Limb (tissue), 2 donors: ENCODE results near the gene TRPC4AP.

Experiments
- DNase-seq, 2 donors: peaks; one replicate each; pipeline ENCODE4 v3.0.0-alpha.2; 2016; ENCODE audit errors: extremely low spot score in 2 of 2

The TRPC4AP gene

DNA sequence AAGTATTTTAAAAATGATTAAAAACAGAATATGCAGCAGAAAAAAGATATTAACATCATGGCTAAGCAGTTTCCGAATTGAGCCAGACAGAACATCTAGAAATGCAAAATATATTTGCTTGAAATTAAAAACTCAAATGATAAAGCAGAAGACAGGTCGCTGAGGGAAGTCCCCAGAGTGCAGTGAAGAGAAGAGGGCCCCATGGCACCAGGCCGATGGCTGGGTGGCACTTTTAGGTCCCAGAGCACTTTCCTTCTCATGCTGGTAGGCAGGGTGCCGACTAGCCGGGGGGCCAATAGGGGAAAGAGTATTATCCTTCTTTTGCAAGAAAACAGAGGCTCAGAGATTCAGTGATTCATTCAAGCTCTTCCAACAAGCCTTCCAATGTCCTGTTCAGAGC lies 78.1 kb downstream of the TRPC4AP start:
- DNase-seq, result no peak

DNA sequence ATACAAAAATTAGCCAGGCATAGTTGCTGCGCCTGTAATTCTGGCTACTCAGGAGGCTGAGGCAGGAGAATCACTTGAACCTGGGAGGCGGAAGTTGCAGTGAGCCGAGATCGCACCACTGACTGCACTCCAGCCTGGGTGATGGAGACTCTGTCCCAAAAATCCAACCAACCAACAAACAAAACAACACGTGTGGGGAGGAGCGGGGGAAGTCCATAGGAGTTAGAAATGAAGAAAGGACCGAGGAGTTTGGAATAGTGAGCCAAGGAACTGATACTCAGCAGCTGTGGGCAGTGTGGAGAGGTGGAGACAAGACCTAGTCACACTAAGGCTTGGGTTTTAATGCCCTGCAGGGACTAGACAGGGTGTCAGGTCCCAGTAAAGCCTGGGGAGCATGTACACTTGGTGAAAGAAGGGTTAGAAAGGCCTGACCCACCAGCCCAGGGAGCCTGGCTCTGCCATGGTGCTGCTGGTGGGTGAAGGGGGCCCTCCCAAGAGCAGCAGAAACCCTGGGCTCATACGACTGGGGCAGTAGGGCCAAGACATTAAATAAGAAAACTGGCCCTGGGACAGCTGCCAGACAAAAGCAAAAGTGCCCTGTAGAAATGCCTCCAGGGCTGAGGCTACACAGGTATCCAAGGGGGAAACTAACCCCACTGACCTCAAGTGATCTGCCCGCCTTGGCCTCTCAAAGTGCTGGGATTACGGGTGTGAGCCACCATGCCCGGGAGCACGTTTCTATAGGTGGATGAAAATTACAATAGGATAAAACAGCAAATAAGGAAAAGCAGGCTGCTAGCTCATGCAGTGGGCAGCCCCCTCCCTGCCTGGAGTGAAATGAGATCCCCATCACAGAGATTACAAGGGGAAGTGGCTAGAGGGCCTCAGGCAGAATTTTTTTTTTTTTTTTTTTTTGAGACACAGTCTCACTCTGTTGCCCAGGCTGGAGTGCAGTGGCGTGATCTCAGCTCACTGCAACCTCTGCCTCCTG lies 78.9 kb downstream of the TRPC4AP start:
- DNase-seq, result no peak

DNA sequence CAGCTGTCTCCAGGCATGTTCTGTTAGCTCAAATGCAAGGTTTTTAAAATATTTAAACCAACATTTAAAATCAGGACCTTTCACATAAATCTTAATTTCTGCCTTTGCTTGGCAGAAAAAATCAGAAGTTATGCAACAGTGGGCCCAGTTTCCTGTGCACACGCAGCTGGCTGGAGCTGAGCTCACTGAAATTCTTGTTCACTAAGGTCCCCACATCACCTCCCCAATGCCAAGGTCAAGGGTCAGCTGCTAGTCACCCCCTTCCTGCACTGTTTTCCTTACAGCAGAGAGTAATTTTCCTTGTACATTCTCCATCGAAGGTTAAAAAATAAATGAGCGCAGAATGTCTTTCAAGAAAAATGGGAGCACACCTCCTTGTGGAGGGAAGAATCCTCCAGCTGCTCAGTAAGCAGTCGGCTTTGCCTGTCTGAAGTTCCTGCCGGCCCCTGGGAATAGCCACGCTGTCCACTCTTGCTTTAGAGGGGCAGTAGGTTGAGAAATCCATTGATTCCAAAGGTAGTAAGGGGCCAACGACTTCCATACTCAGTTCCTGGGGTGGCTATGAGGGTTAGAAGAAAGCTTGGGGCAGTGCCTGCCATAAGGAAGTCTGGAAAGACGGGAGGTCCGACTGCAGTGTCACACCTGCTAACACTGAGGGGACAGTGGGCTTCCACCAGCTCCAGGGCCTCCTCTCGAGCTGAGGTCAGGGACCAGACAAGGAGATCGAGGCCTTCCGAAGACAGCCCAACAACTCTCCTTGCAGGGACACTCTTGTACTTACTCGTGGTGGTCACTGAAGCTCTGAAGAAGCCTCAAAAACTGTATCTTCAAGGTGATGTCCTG lies 80.2 kb downstream of the TRPC4AP start:
- DNase-seq, result no peak

DNA sequence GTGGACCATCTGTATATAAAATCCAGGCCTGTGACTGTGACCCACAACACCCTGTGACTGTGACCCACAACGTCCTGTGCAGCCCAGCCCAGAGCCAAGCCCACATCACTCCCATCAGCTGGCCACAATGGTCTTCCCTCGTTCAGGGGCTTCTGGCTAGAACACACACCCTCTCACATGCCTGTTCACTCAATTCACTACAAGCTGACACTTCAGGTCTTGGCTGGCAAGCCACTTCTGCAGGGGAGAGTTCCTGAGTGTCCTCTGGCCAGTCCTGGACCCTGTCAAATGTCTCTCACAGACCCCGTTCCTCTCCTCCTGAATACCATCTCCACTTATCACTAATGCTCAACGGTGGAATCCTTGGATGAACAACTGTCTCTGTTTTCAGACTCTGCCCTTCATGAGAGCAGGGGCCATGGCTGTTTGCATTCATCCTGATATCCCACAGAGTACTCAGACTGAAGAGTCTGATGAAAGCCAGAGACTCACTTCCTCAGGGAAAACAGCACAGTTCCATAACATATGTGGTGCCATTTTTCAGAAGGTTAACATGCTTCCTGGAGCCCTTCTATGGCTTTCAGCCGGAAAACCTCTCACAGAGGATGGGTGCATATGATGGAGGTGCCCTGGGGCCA lies 80.9 kb downstream of the TRPC4AP start:
- DNase-seq, result no peak

DNA sequence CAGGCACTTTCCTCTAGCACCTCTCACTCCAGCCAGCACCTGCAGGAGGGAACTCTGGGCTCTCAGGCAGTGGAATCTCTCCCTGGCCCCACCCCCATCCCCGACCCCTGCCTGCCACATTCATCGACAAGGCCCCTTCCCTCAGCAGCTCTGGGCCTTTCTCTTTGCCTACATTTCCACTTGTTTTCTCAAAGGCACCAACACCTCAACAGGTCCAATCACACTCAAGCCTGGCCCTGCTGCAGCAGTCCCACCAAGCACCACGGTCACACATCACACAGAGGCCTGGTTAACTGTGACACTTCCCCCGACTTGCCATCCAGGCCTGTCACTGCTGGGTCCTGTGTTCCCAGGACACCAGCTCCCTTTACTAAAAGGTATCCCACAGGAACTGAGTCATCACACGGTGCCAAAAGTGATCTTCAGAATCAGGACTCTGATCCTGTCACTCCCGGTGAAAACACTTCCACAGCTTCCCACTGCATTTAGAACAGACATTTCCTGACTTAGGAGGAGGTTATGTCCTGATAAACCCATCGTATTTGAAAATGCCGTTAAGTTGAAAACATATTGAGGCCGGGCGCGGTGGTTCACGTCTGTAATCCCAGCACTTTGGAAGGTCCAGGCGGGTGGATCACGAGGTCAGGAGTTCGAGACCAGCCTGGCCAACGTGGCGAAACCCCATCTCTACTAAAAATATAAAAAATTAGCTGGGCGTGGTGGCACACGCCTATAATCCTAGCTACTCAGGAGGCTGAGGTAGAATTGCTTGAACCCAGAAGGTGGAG lies 82.0 kb downstream of the TRPC4AP start:
- DNase-seq, result peak in 1 of 2 donors; percentile 14

DNA sequence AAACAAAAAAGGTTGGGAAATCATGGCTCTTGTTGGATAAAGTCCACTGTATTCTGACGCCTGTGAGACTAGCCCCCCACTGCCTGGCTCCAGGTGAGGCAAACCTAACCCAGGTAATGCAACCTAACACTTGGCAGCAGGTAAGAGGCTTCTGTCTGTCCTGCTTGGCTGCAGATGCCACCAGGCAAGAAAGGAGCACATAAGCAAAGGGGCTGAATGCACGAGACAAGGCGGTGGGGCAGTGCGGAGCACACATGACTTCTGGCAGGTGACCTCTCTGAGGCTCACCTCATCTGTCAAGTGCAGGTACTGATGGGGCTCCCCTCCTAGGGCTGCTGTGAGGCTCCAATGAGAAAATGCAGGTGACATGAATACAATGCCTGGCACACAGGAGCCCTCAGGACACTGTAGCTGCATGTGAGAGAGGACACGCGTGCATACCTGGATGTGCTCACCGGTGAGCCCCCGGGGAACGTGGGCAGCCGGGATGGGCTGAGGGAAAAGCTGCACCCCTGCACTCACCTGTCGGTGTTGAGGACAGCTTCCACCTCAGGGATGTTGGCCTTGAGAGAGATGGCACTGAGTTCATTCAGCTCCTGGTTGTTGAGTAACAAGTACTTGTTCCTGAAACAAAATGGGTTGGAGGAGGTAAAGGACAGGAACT lies 82.8 kb downstream of the TRPC4AP start:
- peak in 1 of 2 donors; percentile 18 for DNase-seq

DNA sequence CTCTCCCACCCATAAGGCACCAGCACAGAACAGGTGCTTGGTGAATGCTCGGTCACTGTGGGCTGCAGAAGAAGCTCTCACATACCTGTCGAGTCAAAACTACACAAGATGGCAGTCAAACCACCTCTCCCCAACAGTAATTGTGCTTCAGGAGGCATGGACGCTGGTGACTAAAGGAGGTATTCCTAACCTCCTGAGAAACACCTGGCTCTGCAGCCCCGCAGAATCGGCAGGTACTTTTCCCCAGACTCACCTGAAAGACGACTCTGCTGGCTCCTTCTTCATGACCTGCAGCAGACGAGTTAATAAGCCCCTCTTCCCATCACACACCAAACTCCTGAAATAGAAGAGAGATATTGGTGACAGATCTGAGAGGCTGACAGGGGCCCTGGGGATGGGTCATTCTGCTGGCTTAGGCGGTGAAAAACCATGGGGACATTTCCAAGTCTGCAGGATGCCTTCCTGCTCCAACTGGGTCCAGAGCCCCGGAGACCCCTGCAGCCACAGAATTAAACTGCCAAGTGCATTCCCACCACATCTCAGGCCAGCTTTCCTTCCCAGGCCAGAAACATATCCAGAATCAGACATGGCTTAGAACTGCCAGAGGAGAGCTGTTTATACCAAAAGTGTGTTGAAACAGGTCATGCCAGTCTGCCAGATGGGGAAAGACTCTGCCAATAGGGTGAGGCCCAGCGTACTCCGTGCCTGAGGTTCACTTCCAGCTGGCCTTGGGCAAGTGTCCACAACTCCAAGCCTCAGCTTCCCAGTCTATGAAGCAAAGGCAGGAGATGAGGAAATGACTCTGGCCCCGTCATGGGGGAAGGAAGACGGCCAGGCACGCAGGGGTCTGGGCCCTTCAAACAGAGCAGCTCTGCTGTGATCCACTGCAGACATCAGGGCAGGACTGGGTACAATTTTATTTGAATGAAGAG lies 83.9 kb downstream of the TRPC4AP start:
- DNase-seq, result peak in 1 of 2 donors; percentile 14

DNA sequence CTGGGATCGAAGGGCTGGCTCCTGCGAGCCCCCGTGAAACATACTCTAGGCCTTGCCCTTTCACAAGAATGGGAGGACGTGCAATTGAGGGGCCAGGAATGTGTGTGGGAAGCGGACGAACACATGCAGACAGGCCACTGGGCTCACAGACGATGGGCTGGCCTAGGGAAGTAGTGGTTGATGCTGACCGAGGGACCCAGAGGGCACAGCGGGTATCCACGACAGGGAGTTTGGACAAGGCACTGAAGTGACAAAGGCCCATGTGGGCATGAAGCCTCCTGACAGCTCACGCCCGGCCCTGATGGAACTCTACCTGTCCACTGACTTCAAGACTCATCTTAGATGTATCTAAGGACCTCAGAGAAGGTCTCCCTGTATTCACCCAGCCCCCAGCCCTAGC lies 84.7 kb downstream of the TRPC4AP start:
- DNase-seq, result peak in 1 of 2 donors; percentile 19

DNA sequence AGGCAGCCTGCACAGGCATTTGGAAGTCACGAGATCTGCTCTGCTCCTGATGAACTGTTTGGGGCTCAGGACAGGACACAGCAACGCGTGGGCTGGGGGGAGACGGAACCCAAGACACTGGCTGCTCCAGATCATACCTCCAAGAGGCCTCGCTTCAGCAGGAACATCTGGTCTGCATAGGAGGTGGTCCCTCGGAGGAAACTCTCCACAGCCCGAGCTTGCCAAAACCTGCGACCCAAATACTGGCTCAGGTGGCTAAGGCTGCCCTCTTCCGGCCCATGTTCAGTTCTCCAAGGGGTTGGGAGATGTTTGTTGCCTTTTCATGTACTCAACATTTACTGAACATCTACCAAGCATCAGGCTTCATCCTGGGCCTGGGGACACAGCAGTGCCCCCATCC lies 85.2 kb downstream of the TRPC4AP start:
- peak in 1 of 2 donors; percentile 12 for DNase-seq

DNA sequence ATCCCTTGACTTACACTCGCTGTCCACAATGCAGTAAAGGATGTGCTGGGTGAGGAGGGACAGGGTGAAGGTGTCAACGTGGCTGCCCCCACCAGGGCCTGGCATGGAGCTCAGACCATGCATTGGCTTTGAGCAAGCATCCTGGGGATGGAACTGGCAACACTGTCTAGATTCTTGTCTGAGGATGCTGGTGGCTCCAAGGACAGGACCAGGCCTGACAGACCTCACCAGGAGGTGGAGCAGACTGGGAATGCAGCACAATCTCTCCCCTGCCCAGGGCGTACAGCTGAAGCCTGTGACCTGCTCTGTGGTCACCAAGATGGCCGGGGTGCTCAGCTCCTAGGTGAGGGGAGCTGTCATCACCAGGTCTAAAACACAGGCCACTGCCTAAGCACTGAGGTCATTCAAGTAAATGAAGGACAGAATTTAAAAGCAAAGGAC lies 86.1 kb downstream of the TRPC4AP start:
- peak in 1 of 2 donors; percentile 11 for DNase-seq

DNA sequence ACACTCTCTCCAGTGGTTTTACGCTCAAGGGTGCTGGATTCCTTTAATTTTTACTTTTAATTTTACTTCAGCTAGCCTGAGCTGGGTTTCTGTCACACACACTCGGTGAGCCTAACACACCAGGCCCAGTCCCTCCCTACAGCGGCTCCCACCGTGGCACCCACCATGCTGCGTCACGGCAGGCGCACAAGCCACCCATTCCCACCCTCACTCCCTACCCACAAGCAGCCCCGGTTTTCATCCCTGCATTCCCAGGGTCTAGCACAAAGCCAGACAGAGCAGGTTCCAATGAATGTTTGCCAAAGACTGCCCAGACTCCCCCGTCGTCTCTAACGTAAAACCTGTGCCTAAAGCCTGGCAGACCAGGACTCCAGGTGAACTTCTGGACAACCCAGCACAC lies 86.6 kb downstream of the TRPC4AP start:
- DNase-seq, result no peak

DNA sequence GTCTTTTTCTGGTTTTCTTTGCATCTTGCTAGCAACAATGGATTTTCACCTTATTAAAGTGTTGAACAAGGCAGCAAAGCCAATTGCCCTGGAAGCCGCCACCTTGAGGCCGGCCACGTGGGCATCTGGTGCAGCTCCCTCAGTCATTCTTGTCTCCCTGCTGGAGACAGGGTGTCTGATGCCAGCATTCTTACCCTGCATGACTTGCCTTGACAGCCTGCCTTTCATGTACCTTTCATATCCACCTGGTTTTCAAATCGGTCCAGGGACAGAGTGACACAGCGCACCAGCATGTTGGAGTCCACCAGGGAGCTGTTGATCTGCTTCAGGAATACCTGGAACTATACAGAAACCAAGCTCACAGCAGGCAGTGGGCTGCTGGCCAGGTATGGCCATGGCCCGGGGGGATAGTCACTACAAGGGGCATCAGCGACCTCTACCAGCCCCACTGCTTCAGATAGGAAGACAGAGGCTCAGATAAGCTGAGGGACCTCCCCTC lies 87.1 kb downstream of the TRPC4AP start:
- peak in 1 of 2 donors; percentile 20 for DNase-seq

DNA sequence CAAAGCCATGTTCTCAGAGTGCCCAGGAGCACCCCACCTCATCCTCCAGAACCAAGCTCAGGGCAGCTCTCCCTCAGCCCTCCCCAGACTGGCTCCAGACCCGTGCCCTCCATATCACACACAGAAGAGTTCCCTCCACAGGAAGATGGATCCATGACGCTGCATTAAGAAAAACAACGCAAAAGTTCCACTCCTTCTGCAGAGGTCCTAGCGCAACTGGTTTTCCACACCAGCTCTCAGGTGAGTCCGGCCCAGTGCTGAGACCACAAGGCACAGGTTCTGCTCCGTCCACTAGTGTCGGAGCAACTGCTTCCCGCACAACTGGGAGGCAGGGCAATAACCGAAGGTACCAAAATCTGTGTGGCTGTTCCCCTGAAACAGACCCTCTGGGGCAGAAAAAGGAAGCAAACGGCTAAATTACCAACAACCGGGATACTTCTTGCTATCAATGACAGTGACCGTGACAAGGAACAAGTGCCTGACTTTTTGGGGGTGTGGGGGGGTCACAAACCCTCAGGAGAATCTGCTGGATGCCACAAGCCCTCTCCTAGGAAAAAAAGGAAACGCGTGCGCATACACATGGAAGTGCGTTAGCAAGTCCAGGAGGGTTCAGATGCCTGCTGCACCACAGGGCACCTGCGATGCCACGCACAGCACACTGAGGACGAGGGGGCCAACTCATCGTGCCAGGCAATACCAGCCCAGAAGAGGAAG lies 87.7 kb downstream of the TRPC4AP start:
- DNase-seq, result peak in 1 of 2 donors; percentile 12

DNA sequence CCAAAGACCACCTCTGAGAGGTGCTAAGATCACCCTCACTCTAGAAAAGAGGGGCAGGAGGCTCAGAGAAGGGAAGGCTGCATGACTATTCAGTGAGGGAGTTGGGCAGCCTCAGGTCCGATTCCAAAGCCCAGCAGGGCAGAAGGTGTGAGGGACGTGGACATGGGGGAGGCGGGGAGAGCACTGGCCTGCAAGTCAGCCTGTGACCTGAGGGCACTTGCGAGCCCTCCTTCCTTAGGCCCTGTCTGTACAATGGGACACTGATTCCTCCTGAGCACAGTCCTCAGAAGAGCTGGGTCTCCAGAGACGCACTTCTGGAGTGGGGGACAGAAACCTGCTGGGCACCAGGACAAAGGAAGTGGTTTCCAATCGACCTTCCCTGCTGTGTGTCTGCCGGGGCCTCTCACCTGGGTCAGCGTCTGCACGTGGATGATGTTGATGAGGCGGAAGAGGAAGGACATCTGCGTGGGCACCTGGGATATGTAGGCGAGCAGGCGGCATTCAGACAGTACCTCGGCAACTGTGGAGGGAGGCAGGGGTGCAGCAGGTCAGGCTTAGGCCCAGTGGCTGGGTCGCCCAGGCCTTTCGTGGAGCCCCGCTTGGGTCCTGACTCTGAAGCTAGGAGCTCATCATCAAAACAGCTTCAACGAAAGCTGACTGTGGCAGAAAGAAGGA lies 88.4 kb downstream of the TRPC4AP start:
- no peak for DNase-seq

DNA sequence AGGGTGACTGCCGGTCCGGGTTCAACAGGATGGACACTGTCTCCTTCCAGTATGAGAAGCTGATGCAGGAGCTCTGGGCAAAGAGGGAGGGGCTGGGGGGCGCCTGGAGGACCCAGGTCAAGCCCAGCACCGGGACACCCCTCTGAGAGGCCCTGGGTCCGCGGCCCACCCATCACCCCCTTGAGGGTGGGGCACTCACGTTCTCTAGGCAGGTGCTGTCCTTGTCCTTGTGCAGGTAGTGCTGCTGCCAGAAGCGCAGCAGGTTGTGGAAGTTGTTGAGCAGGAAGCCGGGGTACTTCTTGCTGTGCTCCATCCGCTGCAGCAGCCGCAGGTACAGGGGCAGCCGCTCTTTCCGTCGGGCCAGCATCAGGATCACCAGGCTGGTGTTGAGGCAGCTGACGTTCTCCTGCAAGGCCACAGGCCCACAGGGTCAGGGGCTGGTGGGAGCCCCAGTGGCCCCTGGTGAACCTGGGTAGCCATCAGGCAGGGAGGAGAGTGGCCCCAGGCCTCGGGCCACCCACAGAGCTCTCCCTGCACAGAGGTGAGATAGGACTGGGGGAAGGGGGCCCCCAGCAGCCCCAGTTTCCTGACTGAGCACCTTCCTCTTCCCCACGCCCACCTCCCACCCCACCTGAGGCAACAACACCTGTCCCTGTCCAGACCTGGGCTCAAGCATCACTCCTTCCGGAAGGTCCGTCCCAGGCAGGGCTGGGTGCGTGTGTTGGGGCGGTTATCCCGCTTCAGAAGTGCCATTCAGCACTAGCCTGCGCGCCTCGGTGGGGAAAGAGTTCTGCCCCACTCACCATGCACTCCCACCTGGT lies 89.2 kb downstream of the TRPC4AP start:
- DNase-seq, result peak in 1 of 2 donors; percentile 28

DNA sequence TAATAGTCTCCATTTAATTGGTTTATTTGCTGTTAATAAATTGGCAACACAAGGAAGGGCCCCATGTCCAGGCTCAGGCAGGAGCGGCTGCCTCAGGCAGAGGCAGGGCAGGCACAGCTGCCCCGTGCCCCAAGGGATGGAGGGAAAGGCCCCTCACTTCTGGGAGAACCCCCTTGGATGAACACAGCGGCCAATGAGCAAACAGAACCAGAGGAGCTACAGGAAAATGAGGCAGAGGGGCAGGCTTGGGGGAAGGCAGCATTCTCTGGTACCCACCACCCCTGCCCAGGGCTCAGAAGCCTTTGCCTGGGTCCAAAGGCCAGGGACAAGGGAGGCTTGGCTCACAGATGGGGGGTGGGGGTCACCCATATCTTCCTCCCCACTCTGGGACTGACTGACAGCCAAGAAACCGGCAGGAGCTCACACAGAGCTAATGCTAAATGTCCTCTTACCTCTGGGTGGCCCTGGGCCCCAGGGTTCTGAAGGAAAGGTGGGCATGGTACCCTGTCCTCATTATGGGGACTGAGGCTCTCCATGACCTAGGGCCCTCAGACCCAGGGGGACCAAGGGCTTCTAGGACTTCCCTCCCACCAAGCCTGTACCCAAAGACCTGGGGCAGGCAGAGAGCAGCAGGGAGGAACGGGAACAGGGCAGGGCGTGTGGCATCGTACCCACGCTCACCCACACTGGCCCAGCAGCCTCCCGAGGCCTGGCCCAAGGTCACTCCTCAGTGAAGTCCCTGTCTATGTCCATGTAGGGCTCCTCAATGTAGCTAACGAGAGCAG lies 90.0 kb downstream of the TRPC4AP start:
- DNase-seq, result no peak
